GM12872 (cell line): ENCODE measurements around the gene TLE4.

Experiments used
- CTCF ChIP-seq: IDR thresholded peaks from 3 replicates; pipeline ENCODE4 v1.5.1; 2011; ENCODE audit warnings: low read depth, mild to moderate bottlenecking, low read length, moderate library complexity; ENCODE audit not compliant: insufficient read depth

The TLE4 gene

GRCh38 chr9:79736051-79736450, 164.3 kb downstream of the TLE4 start:
- no peak for TF ChIP-seq CTCF

- TF ChIP-seq CTCF: no peak
These were observed 169.6 kb downstream of the TLE4 start for GRCh38 chr9:79741381-79741780.

- TF ChIP-seq CTCF: no peak
These were observed 170.5 kb downstream of the TLE4 start for GRCh38 chr9:79742110-79742721.

- TF ChIP-seq CTCF: no peak
These were observed 172.8 kb downstream of the TLE4 start for GRCh38 chr9:79744521-79744920.

GRCh38 chr9:79745752-79746336, 174.1 kb downstream of the TLE4 start:
- TF ChIP-seq CTCF: no peak

- no peak for TF ChIP-seq CTCF
These were observed 184.6 kb downstream of the TLE4 start for GRCh38 chr9:79756414-79756813.

- no peak for TF ChIP-seq CTCF
These were observed 185.3 kb downstream of the TLE4 start for GRCh38 chr9:79757074-79757473.
